Calu3 (cell line): ENCODE measurements around the gene POLR3B. TPM values are rescaled to one million over a fixed set of nuclear protein-coding genes. Genes with fewer than 3 reads are reported as not detected.

ENCODE experiments used
- BruUV-seq: library from RNA; stranded (reverse); fragments of 400-500 nt; replicated peaks from 2 replicates; lab custom pipeline; 2021; lab: Mats Ljungman, UMichigan
- CTCF ChIA-PET: fragments of 300-600 bp; sonication (Branson Sonifier 250); formaldehyde crosslinking; loops from one replicate; lab custom pipeline; 2022; ENCODE audit warnings: antibody characterized with exemption; lab: Charles Lee
- DNase-seq: peaks from one replicate; pipeline ENCODE4 v3.0.0; 2022
- H3K27ac Mint-ChIP-seq: one replicate; pipeline ENCODE4 v1.8.0; 2022; ENCODE audit warnings: mixed read lengths; ENCODE audit not compliant: unreplicated experiment
- H3K27me3 Mint-ChIP-seq: one replicate; pipeline ENCODE4 v1.8.0; 2022; ENCODE audit warnings: mixed read lengths; ENCODE audit not compliant: unreplicated experiment
- H3K36me3 Mint-ChIP-seq: one replicate; pipeline ENCODE4 v1.8.0; 2022; ENCODE audit warnings: mild to moderate bottlenecking, moderate library complexity, mixed read lengths; ENCODE audit not compliant: insufficient read depth, unreplicated experiment
- H3K4me1 Mint-ChIP-seq: one replicate; pipeline ENCODE4 v1.8.0; 2022; ENCODE audit warnings: mild to moderate bottlenecking, low read depth, mixed read lengths; ENCODE audit not compliant: unreplicated experiment
- H3K4me3 Mint-ChIP-seq: one replicate; pipeline ENCODE4 v1.8.0; 2022; ENCODE audit warnings: mild to moderate bottlenecking, low read depth, moderate library complexity, mixed read lengths; ENCODE audit not compliant: unreplicated experiment
- H3K9me3 Mint-ChIP-seq: one replicate; pipeline ENCODE4 v1.8.0; 2022; ENCODE audit warnings: low read depth, mixed read lengths; ENCODE audit not compliant: unreplicated experiment
- CTCF ChIP-seq: fragments of 200-600 bp; IDR thresholded peaks from one replicate; pipeline ENCODE4 v1.8.0; 2022; ENCODE audit warnings: antibody characterized with exemption; ENCODE audit not compliant: unreplicated experiment
- intact Hi-C: fragments of 100-400 bp; cut with micrococcal nuclease; formaldehyde crosslinking; loops from one replicate; pipeline ENCODE4 v1.10.0; 2022; ENCODE audit not compliant: unreplicated experiment
- total RNA-seq: library from RNA; stranded (reverse); gene quantifications from 2 replicates; pipeline ENCODE4 v1.2.3, GENCODE V29; 2022

POLR3B gene
- total RNA-seq, 1 experiment from 2014 or later, result 13.6 TPM

DNA sequence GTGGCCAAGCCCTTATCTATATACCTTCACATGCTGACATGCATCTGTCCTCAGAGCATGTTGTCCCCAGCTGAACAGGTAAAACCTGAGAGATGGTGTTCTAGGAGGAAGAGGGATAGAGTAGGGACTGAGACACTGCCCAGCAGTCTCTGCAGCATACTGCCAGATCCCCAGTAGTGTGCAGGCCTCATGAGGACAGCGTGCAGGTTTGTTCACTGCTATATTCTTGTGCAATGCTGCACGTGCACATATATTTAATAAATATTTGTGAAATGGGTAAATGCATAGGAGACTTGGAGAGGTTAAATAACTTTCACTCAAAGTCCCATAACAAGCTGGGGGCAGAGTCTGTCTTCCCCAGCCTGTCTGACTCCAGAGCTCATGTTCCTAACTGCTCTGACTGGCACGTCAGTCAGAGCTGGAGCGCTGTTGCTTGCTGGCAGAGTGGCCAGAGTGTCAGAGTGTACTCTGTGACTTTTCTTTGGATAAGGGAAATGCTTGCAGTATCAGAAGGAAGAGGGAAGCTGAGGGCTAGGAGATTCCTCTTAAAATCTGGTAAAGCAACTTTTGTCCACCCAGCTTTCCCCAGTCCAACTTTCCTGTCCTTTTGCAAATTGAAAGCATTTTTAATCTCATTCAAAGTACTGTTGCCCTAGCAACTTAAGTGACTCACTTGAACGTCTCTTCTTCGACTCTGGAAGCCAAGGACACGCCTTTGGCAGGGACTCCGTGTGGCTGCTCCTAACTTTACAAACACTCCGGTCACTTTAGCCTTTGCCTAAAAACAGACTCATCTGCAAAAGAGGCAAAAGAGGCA, 14.9 kb upstream of the POLR3B start:
- no TSS peak for BruUV-seq
- Mint-ChIP-seq H3K36me3 (peaks cover 12% of the 10 kb centered on the region), H3K27ac (peak overlapping the region; percentile 29), H3K9me3 (no peaks in the 10 kb centered on the region), H3K27me3 (no peaks in the 10 kb centered on the region), H3K4me1 (peaks cover 19% of the 10 kb centered on the region), H3K4me3 (peak overlapping the region; percentile 51)
- TF ChIP-seq CTCF, result no peak
- DNase-seq, result peak; percentile 36
- CTCF ChIA-PET, result interaction anchor here (0.9 to 1.7 kb wide), 4 partner anchors 15 to 116 kb away, joined by 3 to 5 read pairs (median 4); partner anchors contain the start of gene POLR3B
- intact Hi-C loops, result loop anchor here (2.0 kb wide), 1 partner anchor 34 kb away; no protein-coding TSS in a partner anchor

DNA sequence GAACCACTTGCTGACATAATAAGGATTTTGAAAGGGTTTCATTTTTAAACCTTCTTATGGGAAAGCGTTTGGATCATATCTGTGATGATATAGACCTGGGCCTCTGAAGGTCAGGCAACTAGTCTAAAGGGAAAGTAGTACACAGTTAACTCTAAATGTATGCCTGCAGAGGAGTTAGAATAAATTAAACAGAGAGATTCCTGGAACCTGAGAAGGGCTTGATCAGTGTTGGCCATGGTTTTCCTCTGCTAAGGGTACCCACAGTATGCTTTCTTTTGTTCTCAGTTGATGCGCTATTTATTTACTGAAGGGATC, 14.4 kb upstream of the POLR3B start:
- Mint-ChIP-seq H3K9me3 (no peaks in the 10 kb centered on the region), H3K27me3 (no peaks in the 10 kb centered on the region), H3K36me3 (peaks cover 17% of the 10 kb centered on the region), H3K4me3 (peak overlapping the region; percentile 51), H3K4me1 (peaks cover 19% of the 10 kb centered on the region), H3K27ac (peak overlapping the region; percentile 29)
- TF ChIP-seq CTCF, result no peak
- CTCF ChIA-PET, result interaction anchor here (1.1 to 1.7 kb wide), 3 partner anchors 15 to 47 kb away, joined by 3 to 5 read pairs (median 4); partner anchors contain the start of gene POLR3B
- intact Hi-C loops, result loop anchor here (2.0 kb wide), 1 partner anchor 34 kb away; no protein-coding TSS in a partner anchor
- DNase-seq, result no peak
- BruUV-seq, result no TSS peak

DNA sequence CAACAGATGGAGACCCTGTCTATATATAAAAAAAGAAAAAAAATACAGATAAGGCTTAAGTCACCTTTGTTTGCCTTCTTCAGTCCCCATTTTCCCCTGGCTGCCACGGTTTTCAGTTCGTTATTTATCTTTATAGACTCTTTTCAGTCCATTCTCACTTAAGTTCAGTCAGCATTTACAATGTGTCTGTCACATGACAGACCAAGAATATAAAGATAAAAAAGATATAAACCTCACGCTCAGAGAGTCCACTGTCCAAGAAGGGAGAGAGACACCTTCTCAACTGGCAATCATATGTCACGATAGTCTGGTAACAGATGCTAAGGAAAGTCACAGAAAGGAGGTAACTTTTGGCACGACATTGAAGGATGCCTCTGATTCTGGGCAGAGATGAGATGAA, 13.4 kb upstream of the POLR3B start:
- no peak overlapping the region for H3K27ac Mint-ChIP-seq
- peaks cover 21% of the 10 kb centered on the region for H3K36me3 Mint-ChIP-seq
- TF ChIP-seq CTCF, result no peak
- peaks cover 19% of the 10 kb centered on the region for H3K4me1 Mint-ChIP-seq
- BruUV-seq, result no TSS peak
- H3K9me3 Mint-ChIP-seq, result no peaks in the 10 kb centered on the region
- H3K4me3 Mint-ChIP-seq, result no peak overlapping the region
- H3K27me3 Mint-ChIP-seq, result no peaks in the 10 kb centered on the region
- no peak for DNase-seq
- intact Hi-C loops, result no loop called here
- CTCF ChIA-PET, result interaction anchor here (2.6 kb wide), 1 partner anchor 117 kb away, joined by 30 read pairs; no protein-coding TSS in a partner anchor

DNA sequence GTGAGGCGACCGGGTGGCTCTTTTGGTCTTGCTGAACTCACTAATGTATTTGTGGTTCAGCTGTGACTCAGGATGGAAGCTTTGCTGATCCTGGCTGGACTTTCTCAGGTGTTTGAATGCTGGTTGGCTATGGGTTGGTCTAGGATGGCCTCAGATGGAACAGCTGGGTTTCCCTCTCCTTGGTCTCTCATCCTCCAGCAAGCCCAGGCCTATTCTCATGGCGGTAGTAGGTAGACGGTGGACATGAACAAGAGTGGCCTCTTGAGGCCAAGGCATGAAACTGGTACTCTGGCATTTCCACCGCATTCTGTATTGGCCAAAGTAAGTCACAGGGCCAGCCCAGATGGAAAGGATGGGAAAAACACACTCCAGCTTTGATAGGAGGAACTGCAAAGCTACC, 11.8 kb upstream of the POLR3B start:
- H3K36me3 Mint-ChIP-seq, result peaks cover 21% of the 10 kb centered on the region
- DNase-seq, result peak; percentile 65
- CTCF ChIA-PET, result interaction anchor here (0.7 to 2.6 kb wide), 3 partner anchors 12 to 119 kb away, joined by 3 to 30 read pairs (median 8); partner anchors contain the start of gene POLR3B
- H3K9me3 Mint-ChIP-seq, result no peaks in the 10 kb centered on the region
- no peak overlapping the region for H3K4me3 Mint-ChIP-seq
- TF ChIP-seq CTCF, result peak; percentile 52
- intact Hi-C loops, result loop anchor here (1.0 kb wide), 1 partner anchor 118 kb away; no protein-coding TSS in a partner anchor
- H3K27me3 Mint-ChIP-seq, result peaks cover 15% of the 10 kb centered on the region
- BruUV-seq, result no TSS peak
- no peak overlapping the region for H3K27ac Mint-ChIP-seq
- H3K4me1 Mint-ChIP-seq, result peaks cover 19% of the 10 kb centered on the region
